Measurements from ENCODE around the gene ABHD8.

DNA sequence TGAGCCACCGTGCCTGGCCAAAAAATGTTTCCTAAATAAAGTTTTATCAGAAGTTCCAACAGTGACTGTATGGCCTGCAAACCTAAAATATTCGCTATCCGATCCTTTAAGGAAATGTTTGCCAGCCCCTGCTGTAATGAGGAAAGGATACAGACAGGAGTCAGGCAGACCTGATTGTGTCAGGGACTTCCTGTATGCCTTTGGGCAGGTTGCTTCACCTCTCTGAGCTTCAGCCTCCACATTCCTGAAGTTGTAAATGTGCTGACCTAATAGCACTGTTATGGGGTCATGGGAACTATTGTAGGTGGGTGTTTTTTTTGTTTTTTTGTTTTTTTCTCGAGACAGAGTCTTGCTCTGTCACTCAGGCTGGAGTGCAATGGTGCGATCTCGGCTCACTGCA, 6.2 kb downstream of the ABHD8 start:
- TF ChIP-seq POLR2A (IDR thresholded peaks at IDR 0.05; ENCODE audit: low read length) = no peak
- no peak for TF ChIP-seq GATA1 (IDR thresholded peaks at IDR 0.05; ENCODE audit: low read depth, low read length)
